Measurements from ENCODE around the gene BCL11B.

BCL11B gene

GRCh38 chr14:99137001-99137700 lies 134.8 kb downstream of the BCL11B start:
- no peak for DNase-seq (ENCODE audit: low spot score)

GRCh38 chr14:99136401-99136800 lies 135.6 kb downstream of the BCL11B start:
- no peak for DNase-seq (ENCODE audit: low spot score)

GRCh38 chr14:99136047-99136400 lies 136.0 kb downstream of the BCL11B start:
- DNase-seq (ENCODE audit: low spot score) = no peak

- DNase-seq (ENCODE audit: low spot score) = no peak
Observed at GRCh38 chr14:99134516-99135046, 137.4 kb downstream of the BCL11B start.

GRCh38 chr14:99133636-99134515 lies 138.1 kb downstream of the BCL11B start:
- no peak for DNase-seq (ENCODE audit: low spot score)

GRCh38 chr14:99132821-99133635 lies 139.0 kb downstream of the BCL11B start:
- no peak for DNase-seq (ENCODE audit: low spot score)

GRCh38 chr14:99131632-99132271 lies 140.2 kb downstream of the BCL11B start:
- DNase-seq (ENCODE audit: low spot score) = no peak

GRCh38 chr14:99129998-99130397 lies 142.0 kb downstream of the BCL11B start:
- no peak for DNase-seq (ENCODE audit: low spot score)

- no peak for DNase-seq (ENCODE audit: low spot score)
Observed at GRCh38 chr14:99129211-99129696, 142.7 kb downstream of the BCL11B start.

- no peak for DNase-seq (ENCODE audit: low spot score)
Observed at GRCh38 chr14:99128185-99128584, 143.8 kb downstream of the BCL11B start.

GRCh38 chr14:99127651-99128167 lies 144.3 kb downstream of the BCL11B start:
- no peak for DNase-seq (ENCODE audit: low spot score)

- DNase-seq (ENCODE audit: low spot score) = no peak
Observed at GRCh38 chr14:99125616-99126431, 146.2 kb downstream of the BCL11B start.

- no peak for DNase-seq (ENCODE audit: low spot score)
Observed at GRCh38 chr14:99125113-99125512, 146.9 kb downstream of the BCL11B start.

- no peak for DNase-seq (ENCODE audit: low spot score)
Observed at GRCh38 chr14:99124482-99125105, 147.4 kb downstream of the BCL11B start.

GRCh38 chr14:99123208-99123870 lies 148.7 kb downstream of the BCL11B start:
- DNase-seq (ENCODE audit: low spot score) = no peak

GRCh38 chr14:99122521-99123125 lies 149.4 kb downstream of the BCL11B start:
- DNase-seq (ENCODE audit: low spot score) = no peak

GRCh38 chr14:99121319-99121875 lies 150.6 kb downstream of the BCL11B start:
- DNase-seq (ENCODE audit: low spot score) = no peak

- DNase-seq (ENCODE audit: low spot score) = no peak
Observed at GRCh38 chr14:99120526-99121318, 151.3 kb downstream of the BCL11B start.
